Urothelium cell line (cell line): ENCODE data around the gene TK2.

ENCODE experiments used
- DNase-seq: peaks from one replicate; pipeline ENCODE4 v3.0.0; 2011; ENCODE audit warnings: low spot score, mixed read lengths
- FAIRE-seq: peaks from 2 replicates; lab custom pipeline; 2011; peaks lifted over from hg19 to GRCh38; lab: Jason Lieb, UNC

The TK2 gene

DNA sequence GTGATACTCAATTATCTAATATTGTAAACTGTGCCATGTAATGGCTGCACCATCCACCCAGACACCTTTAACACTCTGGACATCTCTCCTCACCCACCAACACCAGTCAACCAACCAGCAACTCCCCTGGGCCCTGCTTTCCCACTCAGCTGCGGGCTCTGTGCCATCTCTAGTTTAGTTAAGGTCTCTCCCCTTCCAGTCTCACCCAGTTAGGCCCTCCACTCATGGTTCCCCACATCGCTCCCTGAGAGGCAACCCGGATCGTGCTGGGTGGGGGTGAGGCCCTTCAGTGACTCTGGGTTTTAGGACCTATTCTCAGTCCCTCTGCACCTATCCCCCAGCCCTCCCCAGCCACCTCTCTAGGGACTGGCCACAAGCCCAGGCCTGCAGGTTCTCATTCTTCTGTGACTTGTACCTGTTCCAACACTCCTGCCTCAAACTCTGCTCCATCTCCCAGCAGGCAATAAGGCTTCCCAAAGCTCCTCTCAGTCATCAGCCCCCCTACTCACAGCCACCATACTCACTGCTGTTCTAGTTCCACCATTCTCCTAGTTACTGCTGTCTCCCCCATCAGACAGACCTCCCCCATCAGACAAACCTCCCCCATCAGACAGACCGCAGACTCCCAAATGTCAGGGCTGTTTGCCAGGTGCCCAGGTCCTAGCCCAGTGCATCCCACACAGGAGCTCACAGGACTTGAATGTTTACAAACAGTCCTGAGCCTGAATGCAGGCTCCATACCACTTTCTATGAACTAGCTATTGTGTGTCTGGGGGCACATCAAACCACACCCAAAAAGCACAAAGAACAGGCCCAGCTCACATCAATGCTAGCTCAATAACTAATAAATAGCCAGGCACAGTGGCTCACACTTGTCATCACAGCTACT is 2.6 kb downstream of the TK2 start:
- DNase-seq (no peak), FAIRE-seq (no peak)

- no peak for DNase-seq
- FAIRE-seq, result no peak
Observed at GRCh38 chr16:66544016-66544757, 5.7 kb downstream of the TK2 start.

- no peak for FAIRE-seq
Observed at GRCh38 chr16:66543541-66543940, 6.4 kb downstream of the TK2 start.

GRCh38 chr16:66542396-66542795 is 7.5 kb downstream of the TK2 start:
- DNase-seq (no peak), FAIRE-seq (no peak)

More at GRCh38 chr16:66543541-66543940, 6.4 kb downstream of the TK2 start:
- DNase-seq, result no peak

DNA sequence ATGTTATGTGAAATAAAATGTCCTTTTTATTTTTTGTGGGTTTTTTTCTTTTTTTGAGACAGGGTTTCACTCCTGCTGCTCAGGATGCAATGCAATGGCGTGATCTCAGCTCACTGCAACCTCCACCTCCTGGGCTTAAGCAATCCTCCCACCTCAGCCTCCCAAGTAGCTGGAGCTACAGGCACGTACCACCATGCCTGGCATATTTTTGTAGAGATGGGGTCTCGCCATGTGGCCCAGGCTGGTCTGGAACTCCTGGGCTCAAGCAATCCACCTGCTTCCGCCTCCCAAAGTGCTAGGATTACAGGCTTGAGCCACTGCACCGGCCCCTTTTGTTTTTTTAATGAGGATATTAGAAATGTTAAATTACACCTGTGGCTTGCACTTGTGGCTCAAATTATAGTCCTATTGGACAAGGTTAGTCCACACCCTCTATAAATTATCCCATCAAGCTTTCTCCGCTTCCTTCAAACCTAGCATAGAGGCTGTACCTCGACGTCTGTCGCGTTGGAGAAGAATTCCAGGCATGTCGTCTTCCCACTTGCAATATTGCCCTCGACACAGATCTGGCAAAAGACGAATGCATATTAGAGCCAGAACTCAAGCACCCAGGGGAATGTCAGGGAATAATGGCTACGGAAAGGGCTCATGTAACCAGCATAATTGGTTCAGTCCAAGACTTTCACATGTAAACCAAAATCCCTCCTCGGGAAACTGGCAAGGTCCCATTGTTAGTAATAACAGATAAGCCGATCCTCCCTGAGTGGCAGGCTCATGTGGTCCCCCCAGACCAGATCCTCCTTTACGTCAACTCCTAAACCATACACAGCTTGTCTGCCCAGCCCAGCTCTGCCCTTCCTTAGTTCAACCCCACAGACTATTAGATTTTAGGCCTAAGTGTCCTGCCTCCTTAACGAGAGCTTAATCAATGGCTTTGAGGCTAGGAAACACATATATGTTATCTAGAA is 8.2 kb downstream of the TK2 start:
- DNase-seq, result no peak
- no peak for FAIRE-seq

GRCh38 chr16:66539623-66540469 is 10.1 kb downstream of the TK2 start:
- no peak for DNase-seq
- FAIRE-seq, result no peak

DNA sequence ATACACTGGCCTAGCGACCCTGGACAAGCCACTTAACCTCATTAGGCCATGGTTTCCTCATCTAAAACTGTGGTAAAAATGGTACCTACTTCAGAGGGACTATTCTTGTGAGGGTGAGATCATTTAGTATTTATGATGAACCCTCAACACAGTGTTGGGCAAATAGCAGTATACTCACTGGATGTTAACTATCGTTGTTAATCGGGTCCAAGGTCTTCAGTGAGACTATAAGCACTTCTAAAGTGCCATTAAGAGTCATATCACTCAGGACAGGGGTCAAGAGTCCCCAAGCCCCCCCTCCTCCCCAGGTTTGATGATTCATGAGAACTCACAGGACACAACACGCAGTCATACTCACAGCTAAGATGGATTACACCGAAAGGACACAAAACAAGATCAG is 11.0 kb downstream of the TK2 start:
- peak; percentile 23 for FAIRE-seq

DNA sequence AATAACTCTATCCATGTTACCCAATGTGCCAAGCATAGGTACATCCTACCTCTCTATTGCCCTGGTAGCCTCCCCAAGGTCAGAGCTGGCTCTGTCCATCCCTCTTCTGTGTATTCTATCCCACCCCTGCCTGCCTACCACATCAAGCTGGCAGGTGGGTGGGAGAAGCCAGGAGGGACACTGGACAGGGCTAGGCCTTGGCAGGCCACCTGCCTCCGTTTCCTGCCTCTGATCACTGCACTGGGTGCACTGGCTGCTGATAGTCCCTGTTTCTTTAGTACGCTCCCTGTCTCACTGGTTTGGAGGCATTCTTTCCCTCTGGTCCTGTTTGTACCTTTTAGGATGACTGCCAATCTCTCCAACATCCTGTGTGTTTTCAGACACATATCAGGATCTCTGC is 12.7 kb downstream of the TK2 start:
- no peak for FAIRE-seq
- DNase-seq, result no peak

More for the DNA sequence above, 11.0 kb downstream of the TK2 start:
- no peak for DNase-seq

- DNase-seq (no peak), FAIRE-seq (no peak)
Observed at GRCh38 chr16:66536525-66536924, 13.4 kb downstream of the TK2 start.

- DNase-seq (no peak), FAIRE-seq (no peak)
Observed at GRCh38 chr16:66534376-66534799, 15.5 kb downstream of the TK2 start.

DNA sequence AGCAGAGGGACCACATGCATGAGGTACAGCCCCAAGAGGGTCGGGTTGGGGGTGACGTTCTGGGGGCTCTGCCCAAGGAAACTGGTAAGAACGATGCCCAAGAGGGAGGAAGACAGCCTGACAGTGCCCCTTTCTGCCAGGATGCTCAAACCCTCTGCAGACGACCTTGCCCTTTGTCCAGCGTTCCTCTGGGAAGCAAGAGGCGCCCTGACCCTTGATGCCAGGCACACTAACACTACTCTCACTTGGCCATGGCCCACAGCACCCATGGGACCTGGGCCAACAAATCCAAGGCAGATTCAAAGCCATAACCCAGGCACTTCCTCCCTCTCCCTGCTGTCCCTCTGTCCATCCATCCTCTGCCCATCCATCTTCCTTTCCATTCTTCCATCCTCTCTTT is 20.4 kb downstream of the TK2 start:
- DNase-seq, result no peak
- no peak for FAIRE-seq

DNA sequence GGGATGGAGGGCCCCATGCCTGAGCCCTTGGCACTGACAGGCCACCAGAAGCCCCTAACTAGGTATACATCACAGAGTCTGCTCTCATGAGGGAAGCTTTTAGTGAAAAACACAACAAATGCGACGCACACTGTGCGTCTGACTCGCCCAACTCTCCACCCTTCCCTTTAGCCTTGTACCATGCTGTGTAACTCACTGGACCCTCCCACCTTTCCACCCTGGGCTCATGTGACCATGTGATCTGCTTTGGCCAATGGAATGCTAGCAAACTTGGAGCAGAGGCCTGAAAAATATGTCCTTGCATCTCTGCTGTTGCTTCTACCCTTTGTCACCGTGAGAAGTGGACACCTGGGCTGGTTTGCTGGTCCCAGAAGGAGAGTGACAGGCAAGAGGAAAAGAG is 21.6 kb downstream of the TK2 start:
- FAIRE-seq (no peak), DNase-seq (no peak)

GRCh38 chr16:66525396-66526180 is 24.3 kb downstream of the TK2 start:
- FAIRE-seq (no peak), DNase-seq (no peak)

- FAIRE-seq, result no peak
Observed at GRCh38 chr16:66524601-66525164, 25.2 kb downstream of the TK2 start.

DNA sequence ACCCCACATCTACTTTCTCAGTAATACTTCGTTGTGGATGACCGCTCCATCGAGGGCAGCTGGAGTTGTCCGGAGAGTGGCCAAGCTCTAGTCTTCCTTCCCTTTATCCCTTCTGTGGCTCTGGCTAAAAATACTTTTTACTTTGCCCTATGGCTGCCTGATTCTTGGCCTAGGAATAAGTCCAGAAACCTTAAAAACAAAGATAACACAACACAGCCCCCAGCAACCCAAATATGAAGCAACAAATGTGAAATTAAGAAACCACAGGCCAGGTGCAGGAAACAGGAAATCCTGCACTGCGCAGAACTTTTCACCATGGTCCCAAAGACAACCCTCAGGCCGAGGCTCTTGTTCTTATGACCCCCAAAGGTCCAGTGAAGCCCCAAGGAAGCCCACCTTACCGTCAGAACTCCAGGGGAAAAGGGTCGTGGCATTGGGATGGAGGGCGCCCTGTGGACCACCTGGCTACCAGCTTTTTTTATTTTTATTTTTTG is 26.0 kb downstream of the TK2 start:
- FAIRE-seq (no peak), DNase-seq (no peak)

More at GRCh38 chr16:66524601-66525164, 25.2 kb downstream of the TK2 start:
- no peak for DNase-seq

GRCh38 chr16:66522816-66523590 is 26.9 kb downstream of the TK2 start:
- DNase-seq (no peak), FAIRE-seq (no peak)

DNA sequence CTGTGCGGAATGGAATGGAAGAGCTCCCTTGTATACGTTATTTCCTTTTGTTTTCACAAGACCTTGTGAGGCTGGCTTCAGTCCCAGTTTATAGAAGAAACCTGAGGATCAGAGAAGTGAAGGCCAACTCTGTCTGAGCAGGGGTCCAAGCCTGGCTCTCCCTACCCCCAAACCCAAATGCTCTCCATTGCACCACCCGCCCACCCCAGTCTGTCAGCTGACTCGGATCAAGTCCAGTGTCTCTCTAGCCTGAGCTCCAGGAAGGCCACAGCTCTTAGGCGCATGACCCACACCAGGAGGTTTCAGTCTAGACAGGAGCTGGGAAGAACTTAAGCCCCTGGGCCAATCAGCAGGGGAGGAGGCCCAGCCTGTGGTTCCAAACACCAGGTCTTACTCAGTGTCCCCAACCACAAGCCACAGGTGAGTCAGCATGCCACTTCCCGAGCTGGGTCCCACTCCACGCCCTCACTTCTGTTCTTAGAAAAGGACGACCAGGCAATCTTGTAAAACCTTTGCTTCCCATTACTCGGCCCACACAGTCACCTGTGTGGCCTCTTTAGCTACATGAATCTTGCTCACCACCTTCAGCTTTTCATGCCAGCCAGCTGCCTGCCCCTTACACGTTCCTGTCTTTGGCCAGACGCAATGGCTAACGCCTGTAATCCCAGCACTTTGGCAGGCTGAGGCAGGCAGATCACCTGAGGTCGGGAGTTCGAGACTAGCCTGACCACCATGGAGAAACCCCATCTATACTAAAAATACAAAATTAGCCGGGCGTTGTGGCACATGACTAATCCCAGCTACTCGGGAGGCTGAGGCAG is 27.8 kb downstream of the TK2 start:
- FAIRE-seq (no peak), DNase-seq (peak; percentile 87)
